Activated T-helper 17 cell treated with anti-CD3 and anti-CD28 coated beads, Interleukin-2, amount 50 U/mL, for 72 hours (primary cell): Measurements from ENCODE around the gene HACD4. TPM values are rescaled to one million over a fixed set of nuclear protein-coding genes. Genes with fewer than 3 reads are reported as not detected.

Experiments
- ATAC-seq: fragments of 150-1000 bp; cut with Tn5 transposase; replicated peaks from 2 replicates; pipeline ENCODE4 v1.10.0; 2021; ENCODE audit warnings: mild to moderate bottlenecking, moderate library complexity
- H3K27ac Mint-ChIP-seq: one replicate; pipeline ENCODE4 v1.8.0; 2022; ENCODE audit warnings: mixed read lengths
- H3K27me3 Mint-ChIP-seq: one replicate; pipeline ENCODE4 v1.8.0; 2022; ENCODE audit warnings: mixed read lengths
- H3K36me3 Mint-ChIP-seq: one replicate; pipeline ENCODE4 v1.8.0; 2022; ENCODE audit warnings: low read depth, mild to moderate bottlenecking, mixed read lengths
- H3K4me1 Mint-ChIP-seq: one replicate; pipeline ENCODE4 v1.8.0; 2022; ENCODE audit warnings: mixed read lengths
- H3K4me3 Mint-ChIP-seq: one replicate; pipeline ENCODE4 v1.8.0; 2022; ENCODE audit warnings: mild to moderate bottlenecking, mixed read lengths
- H3K9me3 Mint-ChIP-seq: one replicate; pipeline ENCODE4 v1.8.0; 2022; ENCODE audit warnings: mixed read lengths
- total RNA-seq, 2 donors: library from RNA; stranded (reverse); gene quantifications; one replicate each; pipeline ENCODE4 v1.2.3, GENCODE V29; 2022

Gene HACD4
- total RNA-seq, 2 donors from 2014 or later: 2.9 to 4.1 TPM

GRCh38 chr9:20972684-20973083 is 58.8 kb downstream of the HACD4 start:
- no peak for ATAC-seq
- H3K4me3 Mint-ChIP-seq: no peak overlapping the region

GRCh38 chr9:20962536-20963225 is 68.8 kb downstream of the HACD4 start:
- no peaks in the 10 kb centered on the region for H3K27me3 Mint-ChIP-seq
- ATAC-seq: no peak
- no peak overlapping the region for H3K27ac Mint-ChIP-seq
- H3K4me3 Mint-ChIP-seq: no peak overlapping the region
- H3K36me3 Mint-ChIP-seq: peaks cover 17% of the 10 kb centered on the region
- no peaks in the 10 kb centered on the region for H3K9me3 Mint-ChIP-seq
- no peaks in the 10 kb centered on the region for H3K4me1 Mint-ChIP-seq

More at GRCh38 chr9:20972684-20973083, 58.8 kb downstream of the HACD4 start:
- Mint-ChIP-seq H3K36me3 (peaks cover 33% of the 10 kb centered on the region), H3K9me3 (no peaks in the 10 kb centered on the region), H3K27ac (no peak overlapping the region), H3K27me3 (no peaks in the 10 kb centered on the region), H3K4me1 (peaks cover 4% of the 10 kb centered on the region)

- Mint-ChIP-seq H3K27ac (no peak overlapping the region), H3K4me3 (no peak overlapping the region), H3K27me3 (no peaks in the 10 kb centered on the region), H3K9me3 (no peaks in the 10 kb centered on the region), H3K36me3 (peaks cover 47% of the 10 kb centered on the region), H3K4me1 (no peaks in the 10 kb centered on the region)
- no peak for ATAC-seq
Observed at GRCh38 chr9:20950707-20951106, 80.7 kb downstream of the HACD4 start.

Other genes with a start within 250 kb of the HACD4 start
- not detected for gene IFNB1, start 46.3 kb upstream of the HACD4 start, total RNA-seq
- gene IFNW1, start 110.2 kb upstream of the HACD4 start, total RNA-seq: not detected
- not detected for gene IFNA21, start 135.0 kb upstream of the HACD4 start, total RNA-seq
- gene IFNA4, start 155.9 kb upstream of the HACD4 start, total RNA-seq: not detected
- not detected for gene IFNA7, start 170.6 kb upstream of the HACD4 start, total RNA-seq
- gene IFNA10, start 175.5 kb upstream of the HACD4 start, total RNA-seq: not detected
- gene IFNA16, start 185.7 kb upstream of the HACD4 start, total RNA-seq: not detected
- gene IFNA17, start 196.6 kb upstream of the HACD4 start, total RNA-seq: not detected
- gene IFNA14, start 208.4 kb upstream of the HACD4 start, total RNA-seq: not detected